ENCODE results near the gene RECK. TPM values are rescaled to one million over a fixed set of nuclear protein-coding genes. Genes with fewer than 3 reads are reported as not detected.

Gene RECK
- total RNA-seq, 2 donors from 2014 or later, result 6.3 to 6.8 TPM

DNA sequence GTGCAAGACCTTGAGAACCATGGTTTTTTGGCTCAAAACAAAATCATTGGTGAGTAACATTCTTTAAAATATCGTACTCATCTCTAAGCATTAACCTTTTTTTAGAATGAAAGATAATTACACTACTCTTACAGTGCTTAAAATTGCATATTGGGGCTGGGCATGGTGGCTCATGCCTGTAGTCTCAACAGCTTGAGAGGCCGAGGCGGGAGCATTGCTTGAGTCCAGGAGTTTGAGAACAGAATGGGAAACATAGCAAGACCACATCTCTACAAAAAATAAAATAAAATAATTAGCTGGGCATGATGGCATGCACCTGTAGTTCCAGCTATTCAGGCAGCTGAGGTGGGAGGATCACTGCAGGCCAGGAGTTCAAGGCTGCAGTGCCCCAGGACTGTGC lies 2.9 kb upstream of the RECK start:
- Mint-ChIP-seq H3K4me3 (no peak overlapping the region), H3K9me3 (no peaks in the 10 kb centered on the region), H3K4me1 (ENCODE audit: low read depth) (peaks cover 14% of the 10 kb centered on the region), H3K27me3 (ENCODE audit: low read depth) (peaks cover 8% of the 10 kb centered on the region), H3K36me3 (ENCODE audit: insufficient read depth in 2 of 2) (peaks cover 0 to 2% of the 10 kb centered on the region in 2 donors), H3K27ac (no peak overlapping the region)
- DNase-seq, result no peak
- no peak for ATAC-seq (replicated peaks in 1 of 2)

DNA sequence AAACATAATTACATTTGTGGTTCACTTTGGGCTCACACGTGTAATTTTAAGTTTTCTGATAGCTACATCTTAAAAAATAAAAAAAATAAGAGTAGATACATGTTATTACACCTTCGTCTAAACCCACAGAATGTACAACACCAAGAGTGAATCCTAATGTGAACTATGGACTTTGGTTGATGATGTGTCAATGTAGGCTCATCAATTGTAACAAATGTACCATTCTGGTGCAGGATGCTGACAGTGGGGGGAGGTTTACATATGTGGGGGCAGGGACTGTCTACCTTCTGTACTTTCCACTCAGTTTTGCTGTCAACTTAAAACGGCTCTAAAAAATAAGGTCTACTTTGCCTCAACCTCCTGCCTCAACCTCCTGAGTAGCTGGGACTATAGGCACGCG lies 2.5 kb upstream of the RECK start:
- Mint-ChIP-seq H3K4me3 (no peak overlapping the region), H3K27me3 (ENCODE audit: low read depth) (peaks cover 8% of the 10 kb centered on the region), H3K27ac (no peak overlapping the region), H3K9me3 (no peaks in the 10 kb centered on the region), H3K36me3 (ENCODE audit: insufficient read depth in 2 of 2) (peaks cover 0 to 2% of the 10 kb centered on the region in 2 donors), H3K4me1 (ENCODE audit: low read depth) (peaks cover 15% of the 10 kb centered on the region)
- ATAC-seq (replicated peaks in 1 of 2) (no peak), DNase-seq (no peak)

- Mint-ChIP-seq H3K4me3 (no peak overlapping the region), H3K4me1 (ENCODE audit: low read depth) (peaks cover 20% of the 10 kb centered on the region), H3K27ac (no peak overlapping the region), H3K36me3 (ENCODE audit: insufficient read depth in 2 of 2) (peaks cover 0 to 2% of the 10 kb centered on the region in 2 donors), H3K9me3 (no peaks in the 10 kb centered on the region), H3K27me3 (ENCODE audit: low read depth) (peaks cover 8% of the 10 kb centered on the region)
- DNase-seq, result no peak
- no peak for ATAC-seq (replicated peaks in 1 of 2)
These were observed 1.7 kb upstream of the RECK start for GRCh38 chr9:36035006-36035405.

GRCh38 chr9:36036253-36036779 lies 397 bp upstream of the RECK start:
- Mint-ChIP-seq H3K36me3 (ENCODE audit: insufficient read depth in 2 of 2) (peaks cover 0 to 2% of the 10 kb centered on the region in 2 donors), H3K9me3 (no peaks in the 10 kb centered on the region), H3K4me3 (peak overlapping the region; percentile 75 to 94), H3K4me1 (ENCODE audit: low read depth) (peaks cover 31% of the 10 kb centered on the region), H3K27ac (no peak overlapping the region), H3K27me3 (ENCODE audit: low read depth) (no peaks in the 10 kb centered on the region)
- no peak for ATAC-seq (replicated peaks in 1 of 2)
- DNase-seq, result no peak

DNA sequence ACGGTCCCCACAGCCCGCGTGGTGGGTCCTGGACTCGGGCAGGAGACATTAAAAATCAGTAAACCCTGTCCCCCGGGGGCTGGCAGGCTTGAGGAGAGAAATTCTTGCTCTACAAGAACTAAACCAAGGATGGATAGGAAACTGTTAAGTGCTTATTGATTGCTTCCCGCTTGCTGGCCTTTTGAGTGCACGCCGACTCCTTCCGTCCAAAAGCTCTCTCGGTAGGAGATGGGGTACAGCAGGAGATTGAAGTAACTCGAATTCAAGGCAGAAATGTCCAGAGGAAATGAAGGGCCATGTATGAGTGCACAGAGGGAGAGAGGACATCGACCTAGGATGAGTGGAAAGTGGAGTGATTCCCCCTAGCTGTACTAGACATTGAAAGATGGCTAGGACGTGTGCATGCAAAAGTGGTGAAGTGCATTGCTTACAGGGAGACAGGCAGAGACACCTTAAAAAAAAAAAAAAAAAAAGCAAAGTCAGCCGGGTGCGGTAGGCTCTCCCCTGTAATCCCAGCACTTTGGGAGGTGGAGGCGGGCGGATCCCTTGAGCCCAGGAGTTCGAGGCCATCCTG lies 923 bp downstream of the RECK start:
- Mint-ChIP-seq H3K4me1 (ENCODE audit: low read depth) (peaks cover 38% of the 10 kb centered on the region), H3K4me3 (peak overlapping the region; percentile 93 to 94), H3K27me3 (ENCODE audit: low read depth) (no peaks in the 10 kb centered on the region), H3K9me3 (no peaks in the 10 kb centered on the region), H3K27ac (peak overlapping the region; percentile 58), H3K36me3 (ENCODE audit: insufficient read depth in 2 of 2) (peaks cover 0 to 2% of the 10 kb centered on the region in 2 donors)
- no peak for DNase-seq
- ATAC-seq (replicated peaks in 1 of 2), result peak in 1 of 2 donors; percentile 1

DNA sequence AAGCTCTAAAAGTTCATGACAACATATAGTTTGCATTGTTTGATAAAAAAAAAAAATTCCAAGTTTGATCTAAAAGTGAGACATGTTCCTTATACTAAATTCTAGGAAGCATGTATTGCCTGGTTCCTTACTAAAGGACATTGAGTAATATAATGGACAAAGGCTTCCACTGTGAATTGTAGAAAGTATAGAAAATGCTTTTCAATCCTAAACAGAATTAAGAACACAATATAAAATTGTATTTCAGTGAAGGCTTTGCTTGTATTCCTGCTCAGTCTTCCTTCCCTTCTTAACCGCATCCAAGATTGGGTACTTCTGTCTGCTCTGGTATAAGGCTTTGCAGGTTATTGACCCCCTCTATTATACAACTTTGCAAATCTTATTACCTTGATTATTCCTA lies 2.4 kb downstream of the RECK start:
- Mint-ChIP-seq H3K27ac (no peak overlapping the region), H3K4me1 (ENCODE audit: low read depth) (peaks cover 47% of the 10 kb centered on the region), H3K9me3 (no peaks in the 10 kb centered on the region), H3K4me3 (peak overlapping the region in 1 of 2 donors; percentile 93), H3K27me3 (ENCODE audit: low read depth) (no peaks in the 10 kb centered on the region), H3K36me3 (ENCODE audit: insufficient read depth in 2 of 2) (peaks cover 3 to 4% of the 10 kb centered on the region in 2 donors)
- no peak for ATAC-seq (replicated peaks in 1 of 2)
- no peak for DNase-seq

DNA sequence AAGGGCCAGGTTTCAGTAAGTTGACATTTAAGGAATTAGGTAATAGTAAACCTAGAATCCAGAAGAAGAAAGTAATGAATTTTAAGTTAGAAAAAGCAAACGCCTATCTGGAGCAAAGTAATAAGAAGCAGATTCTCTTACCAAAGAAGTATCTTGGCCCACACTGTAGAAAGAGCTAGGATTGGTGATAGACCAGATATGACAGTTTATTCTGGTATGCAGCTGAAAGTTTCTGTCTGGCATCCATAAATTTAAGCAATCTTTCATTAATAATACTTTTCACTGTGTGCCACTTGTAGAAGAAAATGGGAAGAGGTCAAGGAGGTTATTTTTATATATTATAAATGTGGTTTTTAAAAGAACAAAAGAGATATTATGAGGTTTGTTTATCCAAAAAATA lies 3.0 kb downstream of the RECK start:
- peaks cover 52% of the 10 kb centered on the region for H3K4me1 Mint-ChIP-seq (ENCODE audit: low read depth)
- ATAC-seq (replicated peaks in 1 of 2) (no peak), DNase-seq (no peak)
- H3K9me3 Mint-ChIP-seq, result no peaks in the 10 kb centered on the region
- H3K36me3 Mint-ChIP-seq (ENCODE audit: insufficient read depth in 2 of 2), result peaks cover 3 to 4% of the 10 kb centered on the region in 2 donors
- no peak overlapping the region for H3K27ac Mint-ChIP-seq
- H3K27me3 Mint-ChIP-seq (ENCODE audit: low read depth), result no peaks in the 10 kb centered on the region
- peak overlapping the region in 1 of 2 donors; percentile 30 for H3K4me3 Mint-ChIP-seq

DNA sequence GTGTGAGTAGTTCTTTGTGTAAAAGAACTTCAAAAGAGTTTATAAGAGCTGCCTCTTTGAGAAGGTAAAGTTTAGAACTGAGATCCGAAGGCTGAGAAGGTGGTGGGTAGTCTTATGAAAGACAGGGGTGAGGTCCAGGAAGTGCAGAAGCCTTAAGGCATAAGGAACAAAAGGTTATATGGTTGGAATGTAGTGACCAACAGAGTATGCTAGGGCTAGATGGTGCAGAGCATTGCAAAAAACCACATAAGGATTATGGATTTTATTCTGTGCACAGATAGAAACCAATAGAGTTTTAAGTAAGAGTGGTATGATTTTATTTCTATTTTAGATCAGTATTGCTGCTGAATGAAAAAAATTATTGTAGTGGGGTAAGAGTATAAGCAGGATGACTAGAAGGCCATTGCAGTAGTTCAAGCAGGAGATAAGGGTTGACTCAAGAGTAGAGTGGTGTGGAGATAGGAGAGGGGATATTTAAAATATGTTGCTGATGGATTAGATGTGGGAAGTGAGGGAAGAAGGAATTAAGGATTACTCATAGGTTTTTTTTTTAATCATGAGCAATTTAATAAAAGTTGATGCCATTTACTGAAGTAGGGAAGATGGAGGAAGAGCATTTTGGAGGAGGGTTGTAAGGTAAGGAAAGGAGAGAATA lies 3.7 kb downstream of the RECK start:
- DNase-seq (no peak), ATAC-seq (replicated peaks in 1 of 2) (no peak)
- no peaks in the 10 kb centered on the region for H3K27me3 Mint-ChIP-seq (ENCODE audit: low read depth)
- H3K9me3 Mint-ChIP-seq, result no peaks in the 10 kb centered on the region
- H3K4me1 Mint-ChIP-seq (ENCODE audit: low read depth), result peaks cover 55% of the 10 kb centered on the region
- no peak overlapping the region for H3K27ac Mint-ChIP-seq
- H3K36me3 Mint-ChIP-seq (ENCODE audit: insufficient read depth in 2 of 2), result peaks cover 3 to 4% of the 10 kb centered on the region in 2 donors
- H3K4me3 Mint-ChIP-seq, result no peak overlapping the region

- Mint-ChIP-seq H3K9me3 (no peaks in the 10 kb centered on the region), H3K4me3 (peak overlapping the region in 1 of 2 donors; percentile 26), H3K4me1 (ENCODE audit: low read depth) (peaks cover 55% of the 10 kb centered on the region), H3K27me3 (ENCODE audit: low read depth) (no peaks in the 10 kb centered on the region), H3K36me3 (ENCODE audit: insufficient read depth in 2 of 2) (peaks cover 3 to 4% of the 10 kb centered on the region in 2 donors), H3K27ac (peak overlapping the region; percentile 75)
- DNase-seq (no peak), ATAC-seq (replicated peaks in 1 of 2) (no peak)
These were observed 4.8 kb downstream of the RECK start for GRCh38 chr9:36041506-36041905.

- peaks cover 2 to 3% of the 10 kb centered on the region in 2 donors for H3K36me3 Mint-ChIP-seq (ENCODE audit: insufficient read depth in 2 of 2)
- H3K4me3 Mint-ChIP-seq, result no peak overlapping the region
- no peak for DNase-seq
- H3K4me1 Mint-ChIP-seq (ENCODE audit: low read depth), result peaks cover 29% of the 10 kb centered on the region
- no peaks in the 10 kb centered on the region for H3K27me3 Mint-ChIP-seq (ENCODE audit: low read depth)
- H3K9me3 Mint-ChIP-seq, result no peaks in the 10 kb centered on the region
- ATAC-seq (replicated peaks in 1 of 2), result no peak
- no peak overlapping the region for H3K27ac Mint-ChIP-seq
These were observed 8.9 kb downstream of the RECK start for GRCh38 chr9:36045610-36046009.

DNA sequence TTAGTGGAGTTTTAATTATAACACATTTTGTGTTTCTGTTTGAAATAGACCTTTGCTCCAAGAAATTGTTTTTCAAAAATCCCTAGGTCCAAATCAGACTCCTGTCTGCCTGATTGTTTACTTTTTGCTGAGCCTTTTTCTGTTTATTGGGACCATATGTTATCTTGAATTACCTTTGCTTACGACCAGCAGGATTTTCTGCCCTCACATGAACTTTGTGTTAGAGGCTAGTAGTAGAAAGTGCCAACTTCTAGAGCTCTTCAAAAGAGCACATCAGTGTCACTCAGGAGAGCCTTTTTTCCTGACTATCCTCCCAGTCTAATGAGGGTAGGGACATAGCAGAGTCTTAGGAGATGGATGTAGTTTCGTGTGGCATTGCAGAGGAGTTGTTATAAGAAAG lies 10.2 kb downstream of the RECK start:
- no peaks in the 10 kb centered on the region for H3K9me3 Mint-ChIP-seq
- no peak overlapping the region for H3K4me3 Mint-ChIP-seq
- ATAC-seq (replicated peaks in 1 of 2) (no peak), DNase-seq (no peak)
- H3K36me3 Mint-ChIP-seq (ENCODE audit: insufficient read depth in 2 of 2), result peaks cover 2 to 3% of the 10 kb centered on the region in 2 donors
- H3K27ac Mint-ChIP-seq, result no peak overlapping the region
- no peaks in the 10 kb centered on the region for H3K27me3 Mint-ChIP-seq (ENCODE audit: low read depth)
- H3K4me1 Mint-ChIP-seq (ENCODE audit: low read depth), result peaks cover 18% of the 10 kb centered on the region

DNA sequence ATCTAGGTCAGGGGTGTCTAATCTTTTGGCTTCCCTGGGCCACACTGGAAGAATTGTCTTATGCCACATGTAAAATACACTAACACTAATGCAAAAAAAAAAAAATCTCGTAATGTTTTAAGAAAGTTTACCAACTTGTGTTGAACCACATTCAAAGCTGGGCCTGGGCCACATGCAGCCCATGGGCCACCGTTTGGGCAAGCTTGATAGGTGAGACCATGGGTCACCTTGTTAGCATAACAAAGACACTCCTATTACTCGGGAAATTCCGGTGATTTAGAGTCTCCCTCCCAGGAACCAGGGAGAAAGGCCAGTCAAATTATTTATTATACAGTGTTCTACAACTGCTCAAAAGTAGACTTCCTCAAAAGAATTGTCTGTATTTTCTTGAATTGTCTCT lies 12.7 kb downstream of the RECK start:
- ATAC-seq (replicated peaks in 1 of 2), result no peak
- Mint-ChIP-seq H3K27me3 (ENCODE audit: low read depth) (no peaks in the 10 kb centered on the region), H3K4me3 (no peak overlapping the region), H3K4me1 (ENCODE audit: low read depth) (peaks cover 6% of the 10 kb centered on the region), H3K36me3 (ENCODE audit: insufficient read depth in 2 of 2) (no peaks in the 10 kb centered on the region), H3K9me3 (no peaks in the 10 kb centered on the region), H3K27ac (no peak overlapping the region)
- no peak for DNase-seq

DNA sequence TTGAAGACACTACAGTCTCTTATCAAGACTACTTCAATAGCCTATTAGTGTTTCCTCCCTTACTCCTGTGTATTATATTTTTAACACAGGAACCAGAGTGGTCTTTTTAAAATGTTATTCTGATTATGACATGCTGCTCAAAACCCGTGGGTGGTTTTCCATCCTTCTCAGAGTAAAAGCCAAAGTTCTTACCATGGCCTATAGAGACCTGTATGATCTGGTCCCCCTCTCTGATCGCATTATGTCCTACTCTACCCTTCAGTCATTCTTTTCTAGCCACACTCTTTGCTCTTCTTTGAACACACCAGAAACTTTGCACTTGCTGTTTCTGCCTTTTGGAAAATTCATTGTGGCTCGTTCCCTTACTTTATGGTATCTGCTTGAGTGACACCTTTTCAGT lies 13.8 kb downstream of the RECK start:
- H3K4me1 Mint-ChIP-seq (ENCODE audit: low read depth), result no peaks in the 10 kb centered on the region
- peak; percentile 31 to 54 for ATAC-seq (replicated peaks in 1 of 2)
- H3K36me3 Mint-ChIP-seq (ENCODE audit: insufficient read depth in 2 of 2), result no peaks in the 10 kb centered on the region
- H3K27me3 Mint-ChIP-seq (ENCODE audit: low read depth), result no peaks in the 10 kb centered on the region
- H3K9me3 Mint-ChIP-seq, result no peaks in the 10 kb centered on the region
- H3K4me3 Mint-ChIP-seq, result no peak overlapping the region
- H3K27ac Mint-ChIP-seq, result no peak overlapping the region
- DNase-seq, result no peak

Measured in activated T-cell treated with anti-CD3 and anti-CD28 coated beads, Interleukin-2, amount 50 U/mL, for 72 hours (primary cell).